ENCODE data around the gene BTNL3. TPM values are rescaled to one million over a fixed set of nuclear protein-coding genes. Genes with fewer than 3 reads are reported as not detected.

BTNL3 gene
- total RNA-seq, 1 experiment from 2014 or later = not detected

- intact Hi-C loops (cut with micrococcal nuclease; ENCODE audit: unreplicated experiment) = loop anchor here (5.0 kb wide), 1 partner anchor 259 kb away; no protein-coding TSS in a partner anchor
Observed at GRCh38 chr5:181041043-181041442, 52.4 kb downstream of the BTNL3 start.

GRCh38 chr5:181042036-181042713 is 53.5 kb downstream of the BTNL3 start:
- H3K79me2 ChIP-seq (ENCODE audit: low read depth) = no peaks in the 10 kb centered on the region
- H4K20me1 ChIP-seq (ENCODE audit: insufficient read depth) = no peaks in the 10 kb centered on the region
- H3K4me3 ChIP-seq = no peak overlapping the region
- no peaks in the 10 kb centered on the region for H3K9me3 ChIP-seq (ENCODE audit: insufficient read depth, low read depth)
- no TSS peak for BruUV-seq (replicated peaks)
- no peaks in the 10 kb centered on the region for H3K36me3 ChIP-seq (ENCODE audit: low read depth)
- H3K4me2 ChIP-seq = no peak overlapping the region
- intact Hi-C loops (cut with micrococcal nuclease; ENCODE audit: unreplicated experiment) = loop anchor here (5.0 kb wide), 1 partner anchor 260 kb away; no protein-coding TSS in a partner anchor
- no peaks in the 10 kb centered on the region for H3F3A ChIP-seq (ENCODE audit: insufficient read depth, low read depth)
- CTCF ChIA-PET = no interaction called here
- H3K4me1 ChIP-seq (replicated peaks; ENCODE audit: insufficient read depth) = no peaks in the 10 kb centered on the region
- H3K9me2 ChIP-seq (ENCODE audit: insufficient read depth) = no peaks in the 10 kb centered on the region
- POLR2A ChIA-PET (ENCODE audit: unreplicated experiment) = no interaction called here
- peaks cover 90% of the 10 kb centered on the region for H3K27me3 ChIP-seq (ENCODE audit: insufficient read depth, low read depth)
- DNase-seq = no peak
- no peak for TF ChIP-seq EZH2 (IDR thresholded peaks at IDR 0.05; ENCODE audit: low read depth)
- no peak overlapping the region for H3K27ac ChIP-seq
- no peak overlapping the region for H2AFZ ChIP-seq

More at GRCh38 chr5:181041043-181041442, 52.4 kb downstream of the BTNL3 start:
- no peak overlapping the region for H2AFZ ChIP-seq
- H3K36me3 ChIP-seq (ENCODE audit: low read depth) = no peaks in the 10 kb centered on the region
- no peak overlapping the region for H3K27ac ChIP-seq
- BruUV-seq (replicated peaks) = no TSS peak
- H3K4me3 ChIP-seq = no peak overlapping the region
- TF ChIP-seq EZH2 (IDR thresholded peaks at IDR 0.05; ENCODE audit: low read depth) (no peak), CTCF (conservative IDR thresholded peaks at IDR 0.05) (no peak)
- no peaks in the 10 kb centered on the region for H3F3A ChIP-seq (ENCODE audit: insufficient read depth, low read depth)
- no peak for DNase-seq
- H3K27me3 ChIP-seq (ENCODE audit: insufficient read depth, low read depth) = peaks cover 91% of the 10 kb centered on the region
- no peaks in the 10 kb centered on the region for H3K79me2 ChIP-seq (ENCODE audit: low read depth)
- ChIA-PET POLR2A (ENCODE audit: unreplicated experiment) (no interaction called here), CTCF (no interaction called here)
- no peaks in the 10 kb centered on the region for H3K9me3 ChIP-seq (ENCODE audit: insufficient read depth, low read depth)
- no peaks in the 10 kb centered on the region for H4K20me1 ChIP-seq (ENCODE audit: insufficient read depth)
- no peaks in the 10 kb centered on the region for H3K4me1 ChIP-seq (replicated peaks; ENCODE audit: insufficient read depth)
- H3K4me2 ChIP-seq = no peak overlapping the region
- H3K9me2 ChIP-seq (ENCODE audit: insufficient read depth) = no peaks in the 10 kb centered on the region

GRCh38 chr5:181042722-181043121 is 54.1 kb downstream of the BTNL3 start:
- no peak overlapping the region for H3K4me3 ChIP-seq
- no peak overlapping the region for H3K4me2 ChIP-seq
- H4K20me1 ChIP-seq (ENCODE audit: insufficient read depth) = no peaks in the 10 kb centered on the region
- POLR2A ChIA-PET (ENCODE audit: unreplicated experiment) = no interaction called here
- no peaks in the 10 kb centered on the region for H3F3A ChIP-seq (ENCODE audit: insufficient read depth, low read depth)
- intact Hi-C loops (cut with micrococcal nuclease; ENCODE audit: unreplicated experiment) = loop anchor here (5.0 kb wide), 1 partner anchor 260 kb away; no protein-coding TSS in a partner anchor
- H3K27ac ChIP-seq = no peak overlapping the region
- H3K79me2 ChIP-seq (ENCODE audit: low read depth) = no peaks in the 10 kb centered on the region
- no peaks in the 10 kb centered on the region for H3K36me3 ChIP-seq (ENCODE audit: low read depth)
- no peaks in the 10 kb centered on the region for H3K4me1 ChIP-seq (replicated peaks; ENCODE audit: insufficient read depth)
- no TSS peak for BruUV-seq (replicated peaks)
- CTCF ChIA-PET = no interaction called here
- no peaks in the 10 kb centered on the region for H3K9me2 ChIP-seq (ENCODE audit: insufficient read depth)
- H2AFZ ChIP-seq = no peak overlapping the region
- H3K9me3 ChIP-seq (ENCODE audit: insufficient read depth, low read depth) = no peaks in the 10 kb centered on the region
- H3K27me3 ChIP-seq (ENCODE audit: insufficient read depth, low read depth) = peaks cover 90% of the 10 kb centered on the region
- TF ChIP-seq EZH2 (IDR thresholded peaks at IDR 0.05; ENCODE audit: low read depth) (no peak), CTCF (conservative IDR thresholded peaks at IDR 0.05) (no peak)
- no peak for DNase-seq
